Motor neuron (in vitro differentiated cells): ENCODE results near the gene EHBP1L1. TPM values are rescaled to one million over a fixed set of nuclear protein-coding genes. Genes with fewer than 3 reads are reported as not detected.

ENCODE experiments used
- ATAC-seq, 8 experiments: fragments of 200-7000 bp; cut with Tn5 transposase; replicated peaks in 6 of 8; 2 replicates each; pipeline ENCODE4 v1.8.0; 2021; ENCODE audit warnings: mild to moderate bottlenecking in 8 of 8, moderate library complexity in 8 of 8
- H3K27ac ChIP-seq, 2 donors: fragments of 250-450 bp; sonication (Bioruptor Pico); 2 replicates each; pipeline ENCODE4 v1.9.0; 2021; ENCODE audit warnings: antibody characterized with exemption in 2 of 2, mild to moderate bottlenecking in 2 of 2, moderate library complexity in 1 of 2
- H3K4me1 ChIP-seq, 2 donors: fragments of 250-450 bp; sonication (Bioruptor Pico); replicated peaks in 1 of 2; 2 replicates each; pipeline ENCODE4 v1.6.1; 2021; ENCODE audit warnings: antibody characterized with exemption in 2 of 2, mild to moderate bottlenecking in 2 of 2, moderate library complexity in 1 of 2
- H3K4me3 ChIP-seq, 5 donors: fragments of 250-450 bp; sonication (Bioruptor Pico); 2 replicates each; pipeline ENCODE4 v1.9.0; 2021; ENCODE audit warnings: antibody characterized with exemption in 5 of 5, mild to moderate bottlenecking in 5 of 5, moderate library complexity in 4 of 5
- WGBS, 10 experiments: fragments of 450-650 bp; shearing (Covaris generic); methylation state at CpG; one replicate each; pipeline ENCODE4 v1.0.0; 2022; 5-methylcytosine and 5-hydroxymethylcytosine counted together
- in situ Hi-C, 9 experiments: fragments of 400-800 bp; cut with MboI; loops; one replicate each; pipeline ENCODE4 v1.15.0; 2021; ENCODE audit warnings: low sequenced_read_pairs in 9 of 9, low pct_unique_long_range_greater_than_20kb in 2 of 9; ENCODE audit not compliant: unreplicated experiment in 9 of 9
- total RNA-seq, 8 experiments: library from RNA; unstranded; fragments of 300-600 nt; gene quantifications; 2 replicates each; pipeline versions ENCODE4 v1.2.3 to v1.2.4, GENCODE V29; 2022

Gene EHBP1L1
- total RNA-seq, 8 experiments from 2014 or later = 1.5 to 44.6 (median 5.5) TPM

DNA sequence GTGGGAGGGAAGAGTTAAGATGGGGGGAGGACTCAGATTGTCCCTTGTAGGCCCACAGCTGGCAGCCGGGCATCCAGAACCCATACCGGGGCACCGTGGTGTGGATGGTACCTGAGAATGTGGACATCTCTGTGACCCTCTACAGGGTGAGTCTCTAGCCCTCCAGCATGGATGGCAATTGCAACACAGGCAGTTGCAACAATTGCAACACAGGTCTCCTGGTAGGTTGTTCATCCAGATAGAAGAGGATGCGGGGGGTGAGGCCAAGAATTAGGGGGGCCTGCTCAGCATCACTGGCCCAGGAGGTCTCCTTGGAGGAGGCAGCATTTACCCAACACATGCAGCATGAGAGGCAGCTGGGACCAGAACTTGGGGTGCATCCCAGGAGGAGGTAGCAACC is 3.4 kb downstream of the EHBP1L1 start:
- Histone ChIP-seq H3K4me1 (peaks cover 3 to 10% of the 10 kb centered on the region in 2 donors), H3K27ac (no peak overlapping the region), H3K4me3 (no peak overlapping the region)
- ATAC-seq = no peak
- 100% methylated on average over 1 of the region's 4 CpGs; no CpG with 5 or more reads in 9 of the 10 experiments for WGBS, 10 experiments
- in situ Hi-C loops = no loop called here

DNA sequence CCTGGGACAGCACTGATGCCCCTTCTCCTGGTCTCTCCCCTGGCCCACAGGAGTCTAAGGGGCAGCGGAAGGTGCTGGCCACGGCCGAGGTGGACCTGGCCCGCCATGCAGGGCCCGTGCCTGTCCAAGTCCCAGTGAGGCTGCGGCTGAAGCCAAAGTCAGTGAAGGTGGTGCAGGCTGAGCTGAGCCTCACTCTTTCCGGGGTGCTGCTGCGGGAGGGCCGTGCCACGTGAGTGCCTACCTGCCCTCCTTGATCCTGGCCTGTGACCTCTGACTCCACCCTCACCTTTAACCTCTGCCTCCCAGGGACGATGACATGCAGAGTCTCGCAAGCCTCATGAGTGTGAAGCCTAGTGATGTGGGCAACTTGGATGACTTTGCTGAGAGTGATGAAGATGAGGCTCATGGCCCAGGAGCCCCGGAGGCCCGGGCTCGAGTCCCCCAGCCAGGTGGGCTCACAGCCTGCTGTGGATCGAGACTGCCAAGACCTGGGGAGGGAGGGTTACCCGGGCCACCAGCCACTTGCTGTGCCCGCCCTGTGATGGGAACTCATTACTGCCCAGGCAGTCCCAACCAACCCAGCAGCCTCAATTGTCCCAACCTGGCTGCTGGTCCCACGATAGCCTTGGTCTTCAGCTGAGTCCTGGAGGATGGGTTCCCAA is 4.3 kb downstream of the EHBP1L1 start:
- WGBS, 10 experiments = 82 to 92% (median 85%) methylated on average over 1 to 3 of the region's 19 CpGs; no CpG with 5 or more reads in 6 of the 10 experiments
- H3K4me1 ChIP-seq = peaks cover 9 to 13% of the 10 kb centered on the region in 2 donors
- no peak overlapping the region for H3K4me3 ChIP-seq
- in situ Hi-C loops = no loop called here
- ATAC-seq = no peak
- no peak overlapping the region for H3K27ac ChIP-seq

DNA sequence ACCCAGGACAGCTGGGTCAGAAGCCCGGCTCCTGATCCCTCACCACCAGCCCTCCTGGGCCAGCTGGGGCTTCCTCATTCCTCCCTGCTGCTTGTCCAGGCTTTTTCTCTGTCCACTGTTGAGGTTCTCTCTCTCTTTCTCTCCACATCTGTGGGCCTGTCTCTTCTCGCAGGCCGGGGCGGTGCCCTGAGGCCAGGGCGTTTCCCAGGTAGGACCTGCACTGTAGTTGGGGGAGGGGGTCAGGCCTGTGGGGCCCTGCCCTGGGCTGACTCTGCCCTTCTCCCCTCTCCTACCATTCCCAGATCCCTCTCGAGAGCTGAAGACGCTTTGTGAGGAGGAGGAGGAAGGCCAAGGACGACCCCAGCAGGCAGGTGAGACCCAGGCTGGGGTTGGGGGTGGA is 4.9 kb downstream of the EHBP1L1 start:
- 90 to 100% methylated on average over 1 to 2 of the region's 8 CpGs; no CpG with 5 or more reads in 8 of the 10 experiments for WGBS, 10 experiments
- ATAC-seq = no peak
- Histone ChIP-seq H3K4me1 (peaks cover 9 to 13% of the 10 kb centered on the region in 2 donors), H3K27ac (no peak overlapping the region), H3K4me3 (no peak overlapping the region)
- in situ Hi-C loops = no loop called here

DNA sequence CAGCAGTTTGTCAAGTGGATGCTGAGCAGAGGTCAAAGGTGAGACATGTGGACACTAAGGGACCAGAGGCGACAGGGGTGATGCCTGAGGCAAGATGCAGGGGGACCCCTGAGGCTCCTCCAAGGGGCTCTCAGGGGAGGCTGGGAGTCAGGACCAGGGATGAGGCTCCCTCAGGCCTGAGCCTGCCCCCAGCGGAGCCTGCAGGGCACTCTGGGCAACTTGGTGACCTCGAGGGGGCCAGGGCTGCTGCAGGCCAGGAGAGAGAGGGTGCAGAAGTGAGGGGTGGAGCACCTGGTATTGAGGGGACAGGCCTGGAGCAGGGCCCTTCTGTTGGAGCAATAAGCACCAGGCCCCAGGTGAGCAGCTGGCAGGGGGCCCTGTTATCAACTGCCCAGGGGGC is 6.1 kb downstream of the EHBP1L1 start:
- no peak overlapping the region for H3K4me3 ChIP-seq
- WGBS, 10 experiments = 57 to 100% methylated on average over 1 of the region's 3 CpGs; no CpG with 5 or more reads in 8 of the 10 experiments
- in situ Hi-C loops = no loop called here
- no peak for ATAC-seq
- no peak overlapping the region for H3K27ac ChIP-seq
- H3K4me1 ChIP-seq = peaks cover 9 to 16% of the 10 kb centered on the region in 2 donors

DNA sequence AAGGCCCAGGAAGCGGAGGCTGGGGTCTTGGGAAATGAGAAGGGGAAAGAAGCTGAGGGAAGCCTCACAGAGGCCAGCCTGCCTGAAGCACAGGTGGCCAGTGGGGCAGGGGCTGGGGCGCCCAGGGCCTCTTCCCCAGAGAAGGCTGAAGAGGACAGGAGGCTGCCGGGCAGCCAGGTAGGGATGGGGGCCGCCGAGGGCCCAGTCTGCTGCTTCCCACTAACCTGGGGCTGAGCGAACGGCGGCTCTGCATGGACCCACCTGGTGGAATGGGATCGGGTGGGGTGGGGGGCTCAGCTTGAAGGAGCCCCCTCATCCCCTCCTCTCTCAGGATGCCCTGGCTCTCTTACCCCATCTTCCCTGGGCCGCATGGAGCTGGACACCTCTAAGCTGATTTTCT is 7.7 kb downstream of the EHBP1L1 start:
- Histone ChIP-seq H3K4me1 (peaks cover 9 to 27% of the 10 kb centered on the region in 2 donors), H3K4me3 (no peak overlapping the region), H3K27ac (no peak overlapping the region)
- WGBS, 10 experiments = 60% methylated on average over 1 of the region's 10 CpGs; no CpG with 5 or more reads in 9 of the 10 experiments
- in situ Hi-C loops = no loop called here
- ATAC-seq = no peak

DNA sequence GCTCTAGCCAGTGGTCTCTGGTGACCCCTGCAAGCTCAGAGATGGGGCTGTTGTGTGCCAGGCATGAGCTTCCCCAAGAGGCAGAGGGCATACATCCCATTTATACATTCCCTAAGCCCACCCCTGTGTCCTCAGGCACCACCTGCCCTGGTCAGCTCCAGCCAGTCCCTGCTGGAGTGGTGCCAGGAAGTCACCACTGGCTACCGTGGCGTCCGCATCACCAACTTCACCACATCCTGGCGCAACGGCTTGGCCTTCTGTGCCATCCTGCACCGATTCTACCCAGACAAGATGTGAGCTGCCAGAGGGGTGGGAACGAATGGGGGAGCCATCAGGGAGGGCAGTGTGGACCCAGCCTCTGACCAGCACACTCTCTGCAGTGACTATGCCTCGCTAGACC is 8.3 kb downstream of the EHBP1L1 start:
- Histone ChIP-seq H3K4me1 (peaks cover 9 to 29% of the 10 kb centered on the region in 2 donors), H3K27ac (no peak overlapping the region), H3K4me3 (no peak overlapping the region)
- peak in 1 of 8 experiments; percentile 5 for ATAC-seq
- in situ Hi-C loops = no loop called here
- 59 to 68% (median 67%) methylated on average over 1 to 4 of the region's 8 CpGs; no CpG with 5 or more reads in 6 of the 10 experiments for WGBS, 10 experiments

DNA sequence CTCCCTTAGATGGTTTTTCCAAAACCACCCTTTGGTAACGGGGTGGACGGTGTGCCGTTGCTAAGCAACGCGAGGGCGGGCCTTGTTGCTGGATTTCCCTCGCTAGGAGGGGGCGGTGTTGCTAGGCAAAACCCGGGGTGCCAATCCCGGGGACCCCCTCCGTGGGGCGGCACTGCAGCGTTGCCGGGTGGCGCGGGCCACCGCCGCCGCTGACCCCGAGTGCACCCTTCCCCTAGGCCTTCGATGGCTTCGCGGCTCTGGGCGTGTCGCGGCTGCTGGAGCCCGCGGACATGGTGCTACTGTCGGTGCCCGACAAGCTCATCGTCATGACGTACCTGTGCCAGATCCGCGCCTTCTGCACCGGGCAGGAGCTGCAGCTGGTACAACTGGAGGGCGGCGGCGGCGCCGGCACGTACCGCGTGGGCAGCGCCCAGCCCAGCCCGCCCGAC is 8.9 kb downstream of the EHBP1L1 start:
- no peak overlapping the region for H3K4me3 ChIP-seq
- in situ Hi-C loops = no loop called here
- 0 to 73% (median 13%) methylated on average over 4 to 9 of the region's 46 CpGs; no CpG with 5 or more reads in 7 of the 10 experiments for WGBS, 10 experiments
- no peak overlapping the region for H3K27ac ChIP-seq
- peaks cover 9 to 32% of the 10 kb centered on the region in 2 donors for H3K4me1 ChIP-seq
- peak in 4 of 8 experiments; percentile 36 to 50 (median 46) for ATAC-seq

DNA sequence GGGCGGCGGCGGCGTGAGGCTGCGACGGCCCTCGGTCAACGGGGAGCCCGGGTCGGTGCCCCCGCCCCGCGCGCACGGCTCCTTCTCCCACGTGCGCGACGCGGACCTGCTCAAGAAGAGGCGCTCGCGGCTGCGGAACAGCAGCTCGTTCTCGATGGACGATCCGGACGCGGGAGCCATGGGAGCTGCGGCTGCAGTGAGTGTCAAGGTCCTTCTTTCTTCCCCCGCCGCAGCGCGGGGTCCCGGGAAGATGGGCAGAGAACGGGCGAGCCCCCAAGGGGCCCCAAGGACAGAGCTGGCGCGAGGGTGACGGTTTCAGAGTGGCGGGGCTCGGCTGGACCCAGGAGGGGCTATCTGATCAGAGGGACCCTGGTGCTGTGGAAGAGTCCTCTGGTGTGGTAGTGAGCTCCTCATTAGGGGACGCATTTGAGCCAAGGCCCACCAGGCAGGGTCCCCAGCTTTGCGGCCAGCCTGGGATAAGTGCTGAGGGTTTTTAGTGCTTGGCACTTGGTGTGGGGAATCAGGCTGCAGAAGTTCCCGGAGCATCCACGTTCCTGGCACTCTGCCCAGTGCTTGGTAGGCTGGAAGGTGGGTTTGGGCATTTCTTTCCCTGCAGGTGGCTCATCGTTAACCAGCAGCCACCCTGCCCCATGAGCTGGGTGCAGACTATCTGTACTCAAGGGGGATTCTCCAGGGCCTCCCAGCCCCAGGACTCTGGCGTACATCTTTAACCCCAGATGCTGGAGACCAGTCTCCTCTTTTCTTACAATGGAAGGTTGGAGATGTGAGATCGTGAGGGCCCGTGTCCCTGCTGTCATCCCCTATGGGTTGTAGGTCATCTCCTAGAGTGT is 9.8 kb downstream of the EHBP1L1 start:
- in situ Hi-C loops = no loop called here
- ATAC-seq = peak in 1 of 8 experiments; percentile 7
- no peak overlapping the region for H3K4me3 ChIP-seq
- H3K4me1 ChIP-seq = peaks cover 9 to 32% of the 10 kb centered on the region in 2 donors
- H3K27ac ChIP-seq = no peak overlapping the region
- 49 to 100% (median 84%) methylated on average over 1 to 12 of the region's 51 CpGs; no CpG with 5 or more reads in 5 of the 10 experiments for WGBS, 10 experiments

DNA sequence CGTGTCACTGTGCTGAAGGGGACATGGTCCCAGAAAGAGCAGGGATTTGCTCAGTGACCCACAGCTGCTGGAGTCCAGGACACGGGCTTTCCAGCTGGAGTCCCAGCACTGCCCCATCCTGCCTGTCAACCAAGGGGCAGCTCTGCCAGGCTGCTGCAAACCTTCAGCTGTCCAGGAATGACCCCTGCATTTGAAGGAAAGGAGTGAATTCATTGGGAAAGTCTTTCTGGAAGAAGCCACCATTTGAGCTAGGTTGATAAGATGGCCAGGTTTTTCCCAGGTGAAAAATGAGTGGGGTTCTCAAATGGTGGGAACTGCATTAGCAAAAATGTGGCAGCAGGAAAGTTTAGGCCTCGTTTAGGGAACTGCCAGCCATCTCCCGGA is 10.4 kb downstream of the EHBP1L1 start:
- peaks cover 9 to 32% of the 10 kb centered on the region in 2 donors for H3K4me1 ChIP-seq
- no peak overlapping the region for H3K27ac ChIP-seq
- ATAC-seq = no peak
- WGBS, 10 experiments = 20 to 90% (median 81%) methylated on average over 1 to 3 of the region's 4 CpGs; no CpG with 5 or more reads in 3 of the 10 experiments
- in situ Hi-C loops = no loop called here
- no peak overlapping the region for H3K4me3 ChIP-seq

DNA sequence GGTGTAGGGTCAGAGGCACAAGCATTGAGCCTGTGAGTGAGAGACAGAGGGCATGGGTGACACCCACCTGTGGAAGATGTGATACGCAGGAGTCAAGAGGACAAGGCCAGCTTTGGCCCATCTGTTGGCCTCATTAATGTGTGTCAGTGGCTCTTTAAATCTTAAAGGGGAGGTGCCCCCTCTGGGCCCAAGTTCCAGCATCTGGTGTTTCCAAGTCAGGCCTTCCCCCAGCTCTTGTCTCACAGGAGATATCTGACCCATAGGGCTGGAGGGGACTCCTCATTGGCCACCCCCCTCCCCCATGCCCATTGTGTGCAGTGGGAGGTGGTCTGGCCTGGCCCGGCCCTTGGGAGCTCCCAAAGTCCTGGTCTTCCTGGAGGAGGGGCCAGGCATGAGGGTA is 10.8 kb downstream of the EHBP1L1 start:
- in situ Hi-C loops = no loop called here
- Histone ChIP-seq H3K4me3 (no peak overlapping the region), H3K4me1 (peaks cover 9 to 32% of the 10 kb centered on the region in 2 donors), H3K27ac (no peak overlapping the region)
- peak in 6 of 8 experiments; percentile 8 to 86 (median 18) for ATAC-seq
- 33 to 41% methylated on average over 1 to 2 of the region's 2 CpGs; no CpG with 5 or more reads in 8 of the 10 experiments for WGBS, 10 experiments

DNA sequence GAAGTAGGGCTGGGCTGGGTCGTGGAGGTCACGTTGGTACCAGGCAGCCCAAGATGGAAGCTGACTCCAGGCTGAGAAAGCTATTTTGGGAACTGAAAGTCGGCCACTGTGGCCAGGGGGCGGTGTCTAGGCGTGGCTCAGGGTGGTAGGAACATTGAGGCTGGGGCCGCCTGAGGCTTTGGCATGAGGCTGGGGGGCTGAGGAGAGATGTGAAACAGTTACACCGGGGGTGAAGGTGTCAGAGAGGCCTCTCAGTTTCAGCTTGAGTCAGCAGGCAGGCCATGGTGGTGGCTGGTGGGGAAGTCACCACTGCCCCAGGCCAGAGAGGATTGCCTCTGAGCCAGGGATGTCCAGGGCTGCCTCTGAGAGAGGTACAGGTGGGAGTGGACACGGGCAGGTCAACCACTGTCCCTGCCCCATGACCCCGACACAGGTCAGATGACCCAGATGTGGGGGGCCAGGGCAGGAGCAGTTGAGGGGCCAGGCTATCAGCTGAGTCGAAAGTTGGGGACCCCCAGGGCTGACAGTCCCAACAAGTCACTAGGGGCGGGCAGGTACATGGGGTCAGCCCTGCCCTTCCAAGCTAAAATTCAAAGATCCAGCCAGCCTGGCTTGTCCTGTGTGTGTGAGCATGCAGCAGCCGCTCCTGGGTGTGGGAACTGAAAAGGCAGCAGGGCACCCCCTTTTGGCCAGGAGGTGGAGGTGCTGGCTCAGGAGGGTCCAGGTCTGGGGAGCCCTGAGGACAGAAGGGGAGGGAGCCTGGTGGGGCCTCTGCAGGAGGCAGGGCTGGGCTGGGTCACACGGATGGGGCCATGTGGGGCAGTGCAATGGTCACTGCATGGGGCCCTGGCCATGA is 12.6 kb downstream of the EHBP1L1 start:
- ATAC-seq = peak in 4 of 8 experiments; percentile 4 to 51 (median 16)

DNA sequence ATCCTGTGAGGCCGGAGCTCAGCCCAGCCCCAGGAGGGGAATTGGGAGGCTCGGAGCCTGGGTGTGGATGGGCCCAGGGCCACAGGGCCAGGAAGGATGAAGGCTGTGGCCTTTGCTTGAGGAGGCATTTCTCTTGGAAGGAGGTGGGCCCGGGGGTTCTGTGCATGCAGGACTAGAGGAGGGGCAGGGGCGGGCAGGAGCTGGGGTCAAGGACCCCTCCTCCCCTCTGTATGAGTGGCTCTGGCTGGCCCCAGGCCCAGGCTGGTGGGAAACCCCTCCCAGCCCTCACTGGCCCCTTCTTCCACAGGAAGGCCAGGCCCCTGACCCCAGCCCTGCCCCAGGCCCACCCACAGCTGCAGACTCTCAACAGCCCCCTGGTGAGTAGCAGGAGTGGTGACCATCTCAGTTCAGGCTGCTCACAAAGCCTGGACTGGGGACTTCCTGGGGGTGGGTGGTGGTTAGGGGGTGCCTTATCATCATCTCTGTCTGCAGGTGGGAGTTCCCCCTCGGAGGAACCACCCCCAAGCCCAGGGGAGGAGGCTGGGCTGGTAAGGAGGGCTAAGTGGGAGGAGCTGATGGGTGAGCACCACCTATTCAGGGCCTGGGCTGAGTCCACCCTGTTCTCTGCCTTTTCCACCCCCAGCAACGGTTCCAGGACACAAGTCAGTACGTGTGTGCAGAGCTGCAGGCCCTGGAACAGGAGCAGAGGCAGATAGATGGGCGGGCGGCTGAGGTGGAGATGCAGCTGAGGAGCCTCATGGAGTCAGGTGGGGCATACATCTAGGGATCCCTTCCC is 13.8 kb downstream of the EHBP1L1 start:
- in situ Hi-C loops = no loop called here
- Histone ChIP-seq H3K4me3 (no peak overlapping the region), H3K4me1 (peaks cover 6 to 27% of the 10 kb centered on the region in 2 donors), H3K27ac (no peak overlapping the region)
- 13 to 62% (median 58%) methylated on average over 2 to 4 of the region's 9 CpGs; no CpG with 5 or more reads in 6 of the 10 experiments for WGBS, 10 experiments
- ATAC-seq = peak in 1 of 8 experiments; percentile 10

More for the DNA sequence above, 12.6 kb downstream of the EHBP1L1 start:
- H3K27ac ChIP-seq = no peak overlapping the region
- no peak overlapping the region for H3K4me3 ChIP-seq
- in situ Hi-C loops = no loop called here
- H3K4me1 ChIP-seq = peaks cover 12 to 35% of the 10 kb centered on the region in 2 donors
- 58 to 100% (median 60%) methylated on average over 1 to 4 of the region's 13 CpGs; no CpG with 5 or more reads in 7 of the 10 experiments for WGBS, 10 experiments
